ENCODE results near the gene CD93.
A peak's percentile ranks its signal among the peaks of the same experiment; 100 is the strongest.

The CD93 gene

DNA sequence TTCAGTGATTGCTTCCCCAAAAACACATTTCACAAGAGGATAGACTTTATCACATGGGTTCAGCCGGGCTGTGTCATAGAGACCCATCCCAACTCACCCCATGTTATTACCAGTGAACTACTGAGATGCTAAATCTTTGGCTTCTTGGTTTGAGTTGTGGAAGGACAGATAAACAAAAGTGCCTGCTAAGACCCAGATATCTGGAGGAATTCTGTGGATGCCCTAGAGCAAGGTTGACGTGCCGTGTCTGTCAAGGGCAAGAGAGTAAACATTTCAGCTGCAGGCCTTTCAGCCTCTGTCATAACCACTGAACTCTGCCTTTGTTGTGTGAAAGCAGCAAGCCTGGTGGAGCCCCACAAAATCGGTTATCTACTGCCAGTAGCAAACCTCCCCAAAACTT is 25.5 kb downstream of the CD93 start:
- no peak for ATAC-seq

DNA sequence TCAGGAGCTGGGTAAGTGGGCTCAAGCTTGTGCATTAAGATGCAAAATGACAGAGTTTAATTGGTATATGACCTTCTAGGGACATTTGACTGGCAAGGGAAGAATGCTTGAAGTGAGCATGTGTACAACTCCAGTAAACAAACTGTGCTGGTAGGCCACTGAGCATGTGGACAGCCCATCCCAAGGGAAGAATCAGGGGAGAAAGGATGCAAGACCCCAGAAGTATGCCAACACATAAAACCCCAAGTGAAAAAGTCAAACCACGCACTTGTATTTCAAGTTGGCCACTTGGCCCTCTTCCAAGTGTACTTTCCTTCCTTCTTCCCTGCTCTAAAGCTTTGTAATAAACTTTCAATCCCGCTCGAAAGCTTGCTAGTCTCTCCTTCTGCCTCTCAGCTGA is 26.3 kb downstream of the CD93 start:
- ATAC-seq: no peak

DNA sequence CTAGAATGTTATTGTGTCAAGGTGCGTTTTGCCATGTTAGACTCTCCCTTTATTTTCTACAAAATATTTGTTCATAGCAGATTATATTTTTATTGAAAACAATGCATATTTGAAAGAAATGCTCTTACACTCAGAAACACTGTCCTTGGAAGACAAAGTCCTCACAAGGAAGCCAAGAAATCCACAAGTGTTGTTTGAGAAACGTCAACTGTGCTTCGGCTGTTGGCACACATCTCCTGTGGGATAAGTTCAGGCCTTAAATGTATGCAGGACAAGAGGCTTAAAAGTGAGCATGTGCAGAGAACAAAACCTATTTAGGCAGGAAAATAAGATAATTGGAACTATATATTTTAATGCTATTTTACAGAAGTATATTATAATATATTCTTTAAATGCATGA is 27.1 kb downstream of the CD93 start:
- ATAC-seq: no peak

- no peak for ATAC-seq
Measured at GRCh38 chr20:23058240-23058639, 27.9 kb downstream of the CD93 start.

DNA sequence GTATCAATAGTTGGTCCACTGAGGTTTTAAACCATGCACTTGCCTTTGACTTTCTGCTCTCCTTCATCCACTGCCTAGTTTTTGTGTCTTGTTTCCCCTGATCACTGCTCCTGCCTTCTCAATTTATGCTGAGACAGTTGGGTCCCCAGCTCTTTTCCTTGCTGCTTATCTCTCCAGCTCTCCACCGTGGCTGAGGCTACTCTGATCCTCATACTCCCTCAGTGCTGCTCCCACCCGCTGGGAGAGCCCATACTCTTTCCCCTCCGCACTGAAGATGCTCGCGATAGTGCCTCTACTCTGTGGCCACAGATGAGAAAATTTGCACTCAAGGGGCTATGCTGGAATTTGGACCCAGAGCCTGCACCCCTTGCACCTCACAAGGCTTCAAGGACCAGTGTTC is 33.2 kb downstream of the CD93 start:
- no peak for ATAC-seq

DNA sequence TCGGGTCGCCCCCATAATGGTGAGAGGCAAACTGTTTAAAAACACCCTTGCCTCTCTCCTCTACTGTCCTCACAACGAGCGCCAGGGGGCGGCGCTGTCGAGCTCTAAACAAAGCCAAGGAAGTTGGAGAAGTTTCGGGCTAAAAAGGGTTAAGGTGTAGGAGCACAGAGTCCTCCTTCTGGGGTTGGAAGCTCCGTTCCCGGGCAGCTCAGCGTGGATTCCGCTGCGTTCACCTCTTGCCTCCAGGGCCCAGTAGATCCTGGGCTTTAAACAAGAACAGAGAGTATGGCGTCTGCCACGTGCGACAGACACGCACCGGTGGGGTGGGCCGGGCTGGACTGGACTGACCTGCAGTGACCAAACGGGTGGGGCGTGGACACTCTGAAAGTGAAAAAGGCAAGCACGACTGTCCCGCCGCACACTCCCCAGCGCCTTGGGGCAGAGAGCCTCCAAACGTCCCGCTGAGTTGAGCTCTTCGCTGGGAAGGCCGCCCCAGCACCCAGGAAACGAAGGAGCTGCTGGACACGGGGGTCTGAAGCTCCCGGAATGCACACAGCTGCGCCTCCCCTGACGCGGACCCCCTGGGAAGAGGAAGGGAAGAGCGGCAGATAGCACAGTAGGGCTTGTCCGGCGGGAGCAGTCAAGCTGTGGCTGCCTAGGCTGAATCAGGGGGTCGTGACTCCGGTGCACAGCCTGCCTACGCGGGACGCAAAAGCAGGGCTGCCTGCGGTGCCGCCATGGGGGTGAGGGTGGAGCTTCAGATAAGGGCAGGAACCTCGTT is 35.1 kb downstream of the CD93 start:
- ATAC-seq: no peak

GRCh38 chr20:23050076-23050838 is 35.9 kb downstream of the CD93 start:
- ATAC-seq: no peak

DNA sequence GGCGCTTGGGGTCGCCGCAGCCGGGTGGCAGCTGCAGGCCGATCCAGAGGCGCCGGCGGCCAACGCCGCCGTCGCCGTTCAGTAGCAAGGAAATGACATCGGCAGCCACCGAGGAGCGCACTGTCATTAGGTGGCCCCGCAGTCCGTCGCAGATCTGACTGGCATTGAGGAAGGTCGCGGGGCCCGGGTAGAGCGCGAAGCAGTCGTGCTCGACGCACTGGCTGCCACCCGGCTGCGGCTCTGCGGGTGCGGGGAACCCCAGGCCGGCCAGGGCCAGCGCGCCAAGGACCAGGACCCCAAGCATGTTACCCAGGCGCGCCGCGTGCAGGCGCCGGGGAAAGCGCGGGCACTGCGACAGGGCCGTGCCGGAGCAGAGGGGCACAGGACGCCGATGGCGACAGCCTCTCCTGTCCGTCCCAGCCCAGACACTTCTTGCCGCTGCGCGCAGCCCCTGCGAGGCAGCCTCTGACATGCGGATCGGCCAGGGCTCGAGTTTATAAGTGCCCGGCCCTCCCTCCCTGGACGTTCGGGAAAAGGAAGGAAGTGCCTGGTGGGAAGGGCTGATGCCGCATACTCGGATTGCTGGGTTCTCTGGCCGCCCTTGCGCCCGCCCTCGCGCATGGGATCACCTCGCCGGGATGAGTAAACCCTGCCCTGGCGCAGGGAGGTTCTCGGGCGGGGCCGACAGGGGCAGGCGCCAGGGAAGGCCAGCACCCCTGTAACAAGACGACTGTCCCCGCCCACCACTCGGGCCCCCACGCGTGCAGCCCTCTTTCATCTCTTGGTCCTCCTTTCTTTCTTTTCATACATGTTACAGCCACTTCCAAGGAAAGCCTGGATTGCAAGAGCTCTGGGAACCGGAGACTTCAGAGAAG is 36.7 kb downstream of the CD93 start, which contains the start of gene THBD:
Gene THBD, minus strand, starts transcription at position 472 of the 875 bp plus-strand sequence. Its CDS starts 168 bp downstream, at position 304.
- ATAC-seq: no peak

GRCh38 chr20:23048283-23049200 is 37.6 kb downstream of the CD93 start:
- ATAC-seq: peak in 1 of 2 donors; percentile 19

DNA sequence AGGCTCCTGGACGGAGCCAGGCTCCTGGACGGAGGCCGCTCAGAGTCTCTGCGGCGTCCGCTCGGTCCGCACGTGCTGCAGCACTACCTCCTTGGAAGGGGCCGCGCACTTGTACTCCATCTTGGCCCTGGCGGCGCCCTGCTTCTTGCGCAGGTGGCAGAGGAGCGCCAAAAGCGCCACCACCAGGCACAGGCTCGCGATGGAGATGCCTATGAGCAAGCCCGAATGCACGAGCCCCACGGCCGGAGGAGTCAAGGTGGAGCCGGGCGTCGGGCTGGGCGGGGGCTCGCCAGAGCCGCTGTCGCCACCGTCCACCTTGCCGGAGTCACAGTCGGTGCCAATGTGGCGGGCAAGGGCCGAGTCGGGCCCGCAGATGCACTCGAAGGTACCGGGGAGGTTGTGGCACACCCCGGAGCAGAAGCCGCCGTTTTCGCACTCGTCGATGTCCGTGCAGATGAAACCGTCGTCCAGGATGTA is 38.3 kb downstream of the CD93 start:
- ATAC-seq: no peak

- ATAC-seq: no peak
Measured at GRCh38 chr20:23047001-23047737, 39.0 kb downstream of the CD93 start.

- ATAC-seq: no peak
Measured at GRCh38 chr20:23046431-23046830, 39.7 kb downstream of the CD93 start.

DNA sequence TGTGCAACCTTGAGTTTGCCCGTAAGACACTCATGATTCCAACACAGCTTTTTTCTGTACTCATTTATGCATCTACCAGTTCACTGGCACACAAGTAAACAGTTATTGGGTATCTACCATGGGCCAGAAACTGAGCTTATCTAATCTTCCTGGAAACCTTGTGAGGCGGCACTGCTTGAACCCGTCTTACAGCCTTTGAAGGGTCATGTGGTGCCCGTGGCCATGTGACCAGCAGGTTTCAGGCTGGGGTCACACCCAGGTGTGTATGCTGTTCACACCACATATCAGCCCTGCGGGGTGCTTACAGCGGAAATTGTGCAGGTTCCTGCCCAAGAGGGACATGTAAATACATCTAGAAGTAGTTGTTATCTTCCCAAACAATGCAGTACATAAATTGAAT is 42.7 kb downstream of the CD93 start:
- ATAC-seq: no peak

- no peak for ATAC-seq
Measured at GRCh38 chr20:23042270-23042669, 43.9 kb downstream of the CD93 start.

GRCh38 chr20:23039885-23040508 is 46.1 kb downstream of the CD93 start:
- no peak for ATAC-seq

- ATAC-seq: no peak
Measured at GRCh38 chr20:23039136-23039875, 46.8 kb downstream of the CD93 start.

DNA sequence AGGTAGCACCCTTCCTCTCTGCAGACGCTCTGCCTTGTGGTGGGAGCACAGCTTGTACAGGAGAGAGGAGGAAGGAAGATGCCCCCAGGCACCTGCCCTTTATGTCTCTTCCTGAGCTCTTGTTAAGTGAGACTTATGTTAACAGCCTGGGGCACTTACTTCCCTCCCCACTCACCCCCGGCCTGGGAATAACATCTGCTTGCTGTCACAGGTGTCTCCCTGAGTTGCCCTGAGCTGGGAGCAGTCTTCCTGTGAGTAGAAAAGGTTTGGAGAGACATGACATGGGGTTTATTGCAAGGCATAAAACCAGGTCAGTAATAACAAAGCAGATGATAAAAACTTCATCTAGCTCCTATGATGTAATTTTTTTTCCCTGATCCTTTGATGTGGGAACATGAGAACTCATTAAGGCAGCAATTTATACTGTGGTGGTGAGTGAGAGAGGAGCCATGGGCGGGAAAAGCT is 49.1 kb downstream of the CD93 start:
- ATAC-seq: no peak

DNA sequence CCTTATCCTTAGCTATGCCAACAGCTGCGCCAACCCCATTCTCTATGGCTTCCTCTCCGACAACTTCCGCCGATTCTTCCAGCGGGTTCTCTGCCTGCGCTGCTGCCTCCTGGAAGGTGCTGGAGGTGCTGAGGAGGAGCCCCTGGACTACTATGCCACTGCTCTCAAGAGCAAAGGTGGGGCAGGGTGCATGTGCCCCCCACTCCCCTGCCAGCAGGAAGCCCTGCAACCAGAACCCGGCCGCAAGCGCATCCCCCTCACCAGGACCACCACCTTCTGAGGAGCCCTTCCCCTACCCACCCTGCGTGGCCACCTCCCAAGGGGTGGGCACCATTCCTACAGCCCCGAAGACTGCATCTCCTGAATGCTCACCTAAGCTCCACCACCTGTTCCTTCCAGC is 49.8 kb downstream of the CD93 start:
- no peak for ATAC-seq

- ATAC-seq: no peak
Measured at GRCh38 chr20:23035731-23036130, 50.4 kb downstream of the CD93 start.
